ENCODE results near the gene MDFIC. TPM values are rescaled to one million over a fixed set of nuclear protein-coding genes. Genes with fewer than 3 reads are reported as not detected.

MDFIC gene, protein sequence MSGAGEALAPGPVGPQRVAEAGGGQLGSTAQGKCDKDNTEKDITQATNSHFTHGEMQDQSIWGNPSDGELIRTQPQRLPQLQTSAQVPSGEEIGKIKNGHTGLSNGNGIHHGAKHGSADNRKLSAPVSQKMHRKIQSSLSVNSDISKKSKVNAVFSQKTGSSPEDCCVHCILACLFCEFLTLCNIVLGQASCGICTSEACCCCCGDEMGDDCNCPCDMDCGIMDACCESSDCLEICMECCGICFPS
- 5.1 and 7.1 TPM in 2 replicates for total RNA-seq (ENCODE audit: low replicate concordance)

DNA sequence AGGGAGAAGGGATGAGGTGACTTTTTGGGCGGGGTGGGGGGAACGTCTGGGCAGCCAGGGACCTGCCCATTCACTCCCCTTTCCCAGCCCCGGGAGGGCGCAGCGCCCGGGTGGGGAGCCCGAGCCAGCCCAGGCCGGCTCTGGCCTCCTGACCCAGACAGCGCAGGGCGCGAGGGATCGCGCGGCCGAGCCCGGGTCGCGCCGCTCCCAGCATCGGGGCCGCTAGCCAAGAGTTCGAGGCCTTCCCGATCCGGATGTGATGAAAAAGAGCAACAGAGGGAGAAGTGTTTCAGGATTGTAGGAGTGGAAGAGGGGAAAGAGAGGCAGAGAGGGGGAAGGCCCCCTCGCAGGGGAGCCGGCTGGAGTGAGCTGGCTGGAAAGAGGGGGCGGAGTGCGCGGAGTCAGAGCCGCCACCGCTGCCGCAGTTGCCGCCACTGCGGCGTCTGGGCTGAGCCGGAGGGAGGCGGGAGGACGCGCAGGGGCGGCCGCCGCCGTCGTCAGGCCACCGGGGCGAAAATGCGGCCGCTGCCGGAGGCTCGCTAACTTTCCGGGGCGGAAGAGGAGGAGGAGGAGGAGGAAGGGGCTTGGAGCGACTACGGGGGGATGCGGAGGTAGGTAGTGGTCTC is at the start of gene MDFIC:
Gene MDFIC (plus strand): TSS at position 69 of the 626 bp plus-strand sequence. CDS start 940 bp downstream, outside the sequence.
- H3K27me3 ChIP-seq, result peaks cover 41% of the 10 kb centered on the region
- Mint-ChIP-seq H3K9me3 (no peaks in the 10 kb centered on the region), H3K36me3 (peaks cover 2% of the 10 kb centered on the region), H3K4me1 (peaks cover 9% of the 10 kb centered on the region), H3K27ac (peak within 1 kb of the TSS; percentile 94), H3K4me3 (peak within 1 kb of the TSS; percentile 90), H3K27me3 (ENCODE audit: insufficient read depth, low read depth) (peaks cover 5% of the 10 kb centered on the region)
- peak within 1 kb of the TSS; percentile 47 for H3K9ac ChIP-seq
- peak within 1 kb of the TSS; percentile 75 for H3K4me3 ChIP-seq
- no peak within 1 kb of the TSS for H3K27ac ChIP-seq
- TF ChIP-seq EZH2phosphoT487 (IDR thresholded peaks at IDR 0.05) (no peak), EZH2 (IDR thresholded peaks at IDR 0.05) (no peak)
- TF ChIP-seq, protein P1, sequence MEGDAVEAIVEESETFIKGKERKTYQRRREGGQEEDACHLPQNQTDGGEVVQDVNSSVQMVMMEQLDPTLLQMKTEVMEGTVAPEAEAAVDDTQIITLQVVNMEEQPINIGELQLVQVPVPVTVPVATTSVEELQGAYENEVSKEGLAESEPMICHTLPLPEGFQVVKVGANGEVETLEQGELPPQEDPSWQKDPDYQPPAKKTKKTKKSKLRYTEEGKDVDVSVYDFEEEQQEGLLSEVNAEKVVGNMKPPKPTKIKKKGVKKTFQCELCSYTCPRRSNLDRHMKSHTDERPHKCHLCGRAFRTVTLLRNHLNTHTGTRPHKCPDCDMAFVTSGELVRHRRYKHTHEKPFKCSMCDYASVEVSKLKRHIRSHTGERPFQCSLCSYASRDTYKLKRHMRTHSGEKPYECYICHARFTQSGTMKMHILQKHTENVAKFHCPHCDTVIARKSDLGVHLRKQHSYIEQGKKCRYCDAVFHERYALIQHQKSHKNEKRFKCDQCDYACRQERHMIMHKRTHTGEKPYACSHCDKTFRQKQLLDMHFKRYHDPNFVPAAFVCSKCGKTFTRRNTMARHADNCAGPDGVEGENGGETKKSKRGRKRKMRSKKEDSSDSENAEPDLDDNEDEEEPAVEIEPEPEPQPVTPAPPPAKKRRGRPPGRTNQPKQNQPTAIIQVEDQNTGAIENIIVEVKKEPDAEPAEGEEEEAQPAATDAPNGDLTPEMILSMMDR (IDR thresholded peaks at IDR 0.05), result no peak
- H3K36me3 ChIP-seq, result no peaks in the 10 kb centered on the region
- H3K4me2 ChIP-seq, result peak within 1 kb of the TSS; percentile 82
- peak within 1 kb of the TSS; percentile 95 for H2AFZ ChIP-seq (replicated peaks)
- H3K79me2 ChIP-seq (ENCODE audit: low read depth), result no peaks in the 10 kb centered on the region
- peaks cover 16% of the 10 kb centered on the region for H3F3A ChIP-seq (ENCODE audit: low read depth)
- DNase-seq (ENCODE audit: low spot score), result peak; percentile 78
- H3K4me1 ChIP-seq, result peaks cover 13% of the 10 kb centered on the region
- no peaks in the 10 kb centered on the region for H3K9me3 ChIP-seq (ENCODE audit: low read depth)
- no peaks in the 10 kb centered on the region for H4K20me1 ChIP-seq (ENCODE audit: low read depth)

DNA sequence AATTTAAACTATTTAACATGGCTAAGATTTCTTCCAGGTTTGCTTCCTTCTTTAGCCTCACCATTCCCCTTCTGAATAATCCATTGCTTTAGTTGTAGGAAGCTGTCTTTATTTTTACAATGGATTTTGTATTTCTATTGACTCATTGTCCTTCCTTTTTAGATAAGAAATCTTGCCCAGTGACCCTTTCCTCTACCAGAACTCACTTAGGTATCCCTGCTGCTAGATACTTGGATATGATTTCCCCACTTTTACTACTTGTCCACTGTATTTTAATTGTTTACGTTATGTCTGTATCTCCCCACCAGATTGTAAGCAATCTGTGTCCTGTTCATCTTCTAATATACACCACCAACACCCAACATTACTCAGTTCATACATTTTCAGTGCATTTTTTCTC is 47.7 kb upstream of the MDFIC start:
- no peaks in the 10 kb centered on the region for H3K9me3 ChIP-seq (ENCODE audit: low read depth)
- H3F3A ChIP-seq (ENCODE audit: low read depth), result no peaks in the 10 kb centered on the region
- H3K4me3 ChIP-seq, result no peak overlapping the region
- H2AFZ ChIP-seq (replicated peaks), result no peak overlapping the region
- no peaks in the 10 kb centered on the region for H3K4me1 ChIP-seq
- H4K20me1 ChIP-seq (ENCODE audit: low read depth), result no peaks in the 10 kb centered on the region
- H3K79me2 ChIP-seq (ENCODE audit: low read depth), result no peaks in the 10 kb centered on the region
- TF ChIP-seq EZH2 (IDR thresholded peaks at IDR 0.05), result no peak
- TF ChIP-seq, protein P1 (IDR thresholded peaks at IDR 0.05), result no peak
- no peak for TF ChIP-seq EZH2phosphoT487 (IDR thresholded peaks at IDR 0.05)
- H3K9ac ChIP-seq, result no peak overlapping the region
- no peak overlapping the region for H3K4me3 Mint-ChIP-seq
- no peaks in the 10 kb centered on the region for H3K27me3 Mint-ChIP-seq (ENCODE audit: insufficient read depth, low read depth)
- no peaks in the 10 kb centered on the region for H3K27me3 ChIP-seq
- no peak for DNase-seq (ENCODE audit: low spot score)
- H3K4me2 ChIP-seq, result no peak overlapping the region
- no peaks in the 10 kb centered on the region for H3K36me3 ChIP-seq
- H3K27ac ChIP-seq, result no peak overlapping the region
- no peak overlapping the region for H3K27ac Mint-ChIP-seq
- no peaks in the 10 kb centered on the region for H3K4me1 Mint-ChIP-seq
- peaks cover 5% of the 10 kb centered on the region for H3K9me3 Mint-ChIP-seq
- no peaks in the 10 kb centered on the region for H3K36me3 Mint-ChIP-seq

DNA sequence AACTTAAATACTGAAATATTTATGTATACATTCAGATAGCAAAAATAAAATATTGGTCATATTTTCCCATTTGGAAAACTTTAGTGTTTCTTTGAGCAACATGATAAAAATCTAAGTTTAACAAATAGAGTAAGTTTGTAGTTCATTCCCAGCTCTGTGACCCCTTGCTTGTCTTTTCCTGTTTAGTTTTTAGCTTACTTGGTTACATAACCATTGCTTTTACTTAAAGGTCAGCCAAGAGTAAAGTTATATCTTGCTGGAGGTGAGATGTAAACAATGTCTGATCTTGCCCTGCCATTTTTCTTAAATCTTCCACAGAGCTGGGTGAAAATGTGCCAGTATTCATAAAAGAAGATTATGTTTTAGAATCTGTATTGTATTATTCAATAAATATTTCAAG is 46.7 kb upstream of the MDFIC start:
- Histone ChIP-seq H3K36me3 (no peaks in the 10 kb centered on the region), H3K4me3 (no peak overlapping the region), H3K79me2 (ENCODE audit: low read depth) (no peaks in the 10 kb centered on the region), H3F3A (ENCODE audit: low read depth) (no peaks in the 10 kb centered on the region), H3K27me3 (no peaks in the 10 kb centered on the region), H3K9me3 (ENCODE audit: low read depth) (no peaks in the 10 kb centered on the region), H3K4me1 (no peaks in the 10 kb centered on the region), H3K27ac (no peak overlapping the region), H3K4me2 (no peak overlapping the region), H4K20me1 (ENCODE audit: low read depth) (no peaks in the 10 kb centered on the region), H3K9ac (no peak overlapping the region), H2AFZ (replicated peaks) (no peak overlapping the region)
- H3K4me3 Mint-ChIP-seq, result no peak overlapping the region
- no peak for DNase-seq (ENCODE audit: low spot score)
- H3K9me3 Mint-ChIP-seq, result peaks cover 5% of the 10 kb centered on the region
- no peaks in the 10 kb centered on the region for H3K4me1 Mint-ChIP-seq
- H3K36me3 Mint-ChIP-seq, result no peaks in the 10 kb centered on the region
- no peaks in the 10 kb centered on the region for H3K27me3 Mint-ChIP-seq (ENCODE audit: insufficient read depth, low read depth)
- TF ChIP-seq EZH2phosphoT487 (IDR thresholded peaks at IDR 0.05) (no peak), EZH2 (IDR thresholded peaks at IDR 0.05) (no peak)
- TF ChIP-seq, protein P1 (IDR thresholded peaks at IDR 0.05), result no peak
- no peak overlapping the region for H3K27ac Mint-ChIP-seq
